Lung microvascular endothelial cell (primary cell): ENCODE results near the gene MT1M. TPM values are rescaled to one million over a fixed set of nuclear protein-coding genes. Genes with fewer than 3 reads are reported as not detected.
A peak's percentile ranks its signal among the peaks of the same experiment; 100 is the strongest.
"Not testable (repeated sequence)": the region's sequence is repeated elsewhere in the genome, so short reads cannot be mapped to it uniquely, and the experiment has no call there.

Experiments used
- DNase-seq, 2 donors: peaks; one replicate each; pipeline versions ENCODE4 v3.0.0 to v3.0.0-alpha.2; 2010; ENCODE audit warnings: low read depth in 2 of 2
- total RNA-seq: library from RNA; depleted of rRNA; stranded (reverse); fragments of >200 nt; gene quantifications from 2 replicates; pipeline ENCODE4 v1.2.1, GENCODE V29; 2014

Gene MT1M
- total RNA-seq, 1 donor from 2014 or later: 0.99 TPM

DNA sequence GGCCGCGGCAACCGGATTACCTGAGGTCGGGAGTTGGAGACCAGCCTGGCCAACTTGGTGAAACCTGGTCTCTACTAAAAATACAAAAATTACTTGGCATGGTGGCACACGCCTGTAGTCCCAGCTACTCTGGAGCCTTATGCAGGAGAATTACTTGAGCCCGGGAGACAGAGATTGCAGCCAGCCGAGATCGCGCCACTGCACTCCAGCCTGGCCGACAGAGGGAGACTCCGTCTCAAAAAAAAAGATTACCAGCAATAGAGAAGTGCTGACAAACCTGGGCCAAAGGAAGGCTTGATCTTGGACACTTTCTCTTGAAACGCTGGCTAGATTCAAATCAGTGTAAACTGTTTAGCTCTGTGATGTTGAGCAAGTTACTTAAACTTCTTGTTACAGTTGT is 41.5 kb downstream of the MT1M start:
- DNase-seq: peak; percentile 41 to 48

DNA sequence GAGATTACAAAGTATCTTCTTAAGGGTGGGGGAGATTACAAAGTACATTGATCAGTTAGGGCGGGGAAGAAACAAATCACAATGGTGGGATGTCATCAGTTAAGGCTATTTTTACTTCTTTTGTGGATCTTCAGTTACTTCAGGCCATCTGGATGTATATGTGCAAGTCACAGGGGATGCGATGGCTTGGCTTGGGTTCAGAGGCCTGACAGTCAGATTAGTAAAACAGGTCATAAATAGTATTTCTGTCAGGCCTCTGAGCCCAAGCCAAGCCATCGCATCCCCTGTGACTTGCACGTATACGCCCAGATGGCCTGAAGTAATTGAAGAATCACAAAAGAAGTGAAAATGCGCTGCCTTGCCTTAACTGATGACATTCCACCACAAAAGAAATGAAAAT is 42.1 kb downstream of the MT1M start:
- not testable (repeated sequence) for DNase-seq

DNA sequence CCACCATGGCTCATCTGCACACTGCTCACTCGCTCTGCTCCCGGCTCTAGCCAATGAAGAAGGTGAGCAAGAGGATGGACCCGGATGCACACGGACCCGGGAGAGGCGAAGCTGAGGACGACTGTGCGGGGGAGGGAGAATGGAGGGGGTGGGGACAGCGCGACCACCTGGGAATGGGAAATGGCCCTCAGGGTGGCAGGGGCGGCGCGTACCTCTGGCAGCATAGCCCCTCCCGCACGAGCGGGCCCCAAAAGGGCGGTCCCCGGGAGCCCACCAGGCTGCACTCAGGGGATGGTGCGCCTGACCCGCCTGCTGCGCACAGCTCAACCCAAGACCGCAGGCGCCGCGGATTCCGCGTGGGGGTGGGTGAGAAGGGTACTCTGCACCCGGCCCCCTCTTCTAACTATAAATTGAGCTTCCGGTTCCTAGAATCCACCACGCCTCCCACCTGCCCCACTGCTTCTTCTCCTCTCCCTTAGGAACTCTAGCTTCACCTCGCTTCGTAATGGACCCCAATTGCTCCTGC is 43.3 kb downstream of the MT1M start:
- DNase-seq: no peak

DNA sequence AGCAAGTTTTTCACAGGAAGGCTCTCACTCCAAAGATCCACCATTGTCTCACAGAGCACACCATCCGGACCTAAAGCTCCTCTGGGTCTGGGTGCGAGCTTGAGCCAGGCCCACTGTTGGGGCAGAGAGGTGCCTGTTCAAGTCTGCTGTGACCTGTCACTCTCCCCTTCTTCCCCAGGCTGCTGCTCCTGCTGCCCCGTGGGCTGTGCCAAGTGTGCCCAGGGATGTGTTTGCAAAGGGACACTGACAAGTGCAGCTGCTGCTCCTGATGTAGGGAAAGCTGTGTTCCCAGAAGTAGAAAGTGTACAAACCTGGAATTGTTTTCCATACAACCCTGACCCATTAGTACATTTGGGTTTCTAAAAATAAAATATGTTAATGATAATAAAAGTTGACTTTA is 45.0 kb downstream of the MT1M start:
- no peak for DNase-seq

DNA sequence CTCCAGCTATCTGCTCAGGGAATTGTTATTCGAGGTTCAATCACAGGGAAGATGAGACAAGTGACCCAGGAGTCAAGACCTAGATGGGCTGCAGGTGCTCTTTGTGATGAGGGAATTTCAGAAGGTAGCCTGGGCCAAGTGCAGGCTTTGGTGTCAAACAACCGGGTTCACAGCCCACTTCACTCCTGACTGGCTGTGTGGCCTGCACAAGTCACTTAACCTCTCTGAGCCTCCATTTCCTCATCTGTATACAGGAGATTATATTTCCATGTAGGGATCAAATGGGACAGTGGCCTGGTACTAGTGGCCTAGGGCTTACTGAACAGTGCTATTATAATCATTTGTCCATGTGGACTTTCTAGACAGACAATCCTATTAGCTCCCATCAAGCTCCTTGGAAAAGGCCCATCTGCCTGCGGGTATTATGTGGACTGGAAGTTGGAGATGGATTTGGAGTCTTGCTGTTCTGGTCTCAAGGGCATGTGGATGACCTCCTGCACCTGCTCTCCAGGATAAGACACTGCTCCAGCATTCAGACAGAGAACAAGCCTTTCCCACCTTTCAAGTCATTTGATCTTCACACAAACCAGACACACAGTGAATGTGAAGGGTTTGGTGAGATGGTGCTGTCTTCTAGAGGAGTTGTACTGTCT is 46.7 kb downstream of the MT1M start:
- DNase-seq: no peak

DNA sequence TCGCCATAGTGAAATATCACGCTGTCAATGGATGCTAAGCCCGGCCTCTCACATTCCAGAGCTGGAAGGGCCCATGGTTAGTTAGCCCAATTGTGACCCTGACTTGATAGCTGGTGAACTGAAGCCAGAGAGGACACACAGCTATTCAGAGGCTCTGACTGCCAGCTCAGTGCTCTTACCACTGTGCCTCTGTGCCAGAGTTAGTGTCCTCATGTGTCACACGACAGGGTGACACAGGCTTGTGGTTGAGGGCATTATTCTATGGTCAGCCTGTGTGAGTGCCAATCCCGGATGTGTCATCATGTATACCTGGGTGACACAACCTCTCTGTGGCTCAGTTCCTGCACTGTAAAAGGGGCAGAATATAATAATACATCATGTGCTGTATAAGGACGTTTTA is 47.4 kb downstream of the MT1M start:
- DNase-seq: no peak

DNA sequence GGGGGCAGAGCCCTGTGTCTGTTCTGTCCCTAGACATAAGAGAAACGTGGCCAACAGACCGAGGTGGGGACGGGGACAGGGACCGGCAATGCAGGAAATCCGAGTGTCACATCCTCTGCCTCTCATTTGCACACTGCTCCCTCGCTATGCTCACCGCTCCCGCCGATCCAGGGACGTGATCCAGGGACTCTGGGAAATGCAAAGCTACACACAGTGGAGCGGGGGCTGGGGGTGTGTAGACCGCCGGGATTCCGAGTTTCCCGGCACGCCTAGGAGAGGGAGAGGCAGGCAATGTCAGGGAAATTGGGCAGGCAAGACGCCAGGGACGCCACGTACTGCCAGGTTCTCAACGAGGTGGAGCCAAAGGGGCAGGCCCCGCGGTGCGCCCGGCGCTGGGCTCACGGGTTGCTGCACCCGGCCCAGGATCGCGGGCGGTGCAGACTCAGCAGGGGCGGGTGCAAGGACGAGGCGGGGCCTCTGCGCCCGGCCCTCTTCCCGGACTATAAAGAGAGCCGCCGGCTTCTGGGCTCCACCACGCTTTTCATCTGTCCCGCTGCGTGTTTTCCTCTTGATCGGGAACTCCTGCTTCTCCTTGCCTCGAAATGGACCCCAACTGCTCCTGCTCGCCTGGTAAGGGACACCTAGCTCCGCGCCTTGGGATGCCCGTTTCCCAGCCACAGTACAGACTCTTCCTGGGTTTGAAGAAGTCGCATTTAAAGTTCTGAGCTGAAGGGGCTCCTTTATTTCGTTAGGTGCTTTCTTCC is 49.7 kb downstream of the MT1M start, which contains the start of gene MT1X:
Gene MT1X, plus strand, starts transcription at position 532 of the 764 bp plus-strand sequence. Its CDS starts 71 bp downstream, at position 603.
- peak; percentile 84 to 90 for DNase-seq

DNA sequence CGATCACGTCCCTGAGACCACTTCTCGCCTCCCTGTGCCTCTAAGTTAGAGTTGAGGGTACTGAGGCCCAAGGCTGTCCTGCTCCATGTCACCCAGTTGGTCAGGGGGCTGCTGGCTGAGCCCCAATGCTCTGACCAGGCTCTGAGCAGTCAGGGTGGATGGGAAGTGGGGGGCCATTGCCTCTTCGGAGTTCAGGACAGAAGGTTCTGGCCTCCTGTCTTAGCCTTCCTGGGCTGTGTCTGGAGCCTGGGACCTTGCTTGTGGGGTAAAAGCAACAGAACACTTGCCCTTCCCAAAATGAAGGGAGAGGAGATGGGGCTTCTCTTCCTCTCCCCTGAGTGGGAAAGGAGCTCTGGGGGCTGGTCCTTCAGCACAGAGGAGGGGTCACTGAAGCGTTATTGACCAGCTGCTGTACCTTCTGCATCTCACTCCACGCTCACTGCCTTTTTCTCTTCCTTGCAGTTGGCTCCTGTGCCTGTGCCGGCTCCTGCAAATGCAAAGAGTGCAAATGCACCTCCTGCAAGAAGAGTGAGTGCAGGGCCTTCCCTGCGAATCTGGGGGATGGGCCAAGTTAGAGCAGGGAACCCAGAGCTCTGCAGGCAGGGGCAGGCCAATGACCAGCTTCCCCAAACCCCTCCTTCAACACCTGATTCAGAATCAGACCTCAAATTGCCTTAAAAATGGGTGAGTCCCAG is 50.4 kb downstream of the MT1M start:
- DNase-seq: no peak

Other genes starting within 250 kb of the MT1M start
- 219 and 401 TPM in 2 replicates for gene AMFR, start 207.1 kb upstream of the MT1M start, total RNA-seq
- 57.5 and 65.3 TPM in 2 replicates for gene NUDT21, start 181.3 kb upstream of the MT1M start, total RNA-seq
- gene OGFOD1, start 181.1 kb upstream of the MT1M start, total RNA-seq: 23.3 and 25.2 TPM in 2 replicates
- gene BBS2, start 112.6 kb upstream of the MT1M start, total RNA-seq: 29.0 and 37.7 TPM in 2 replicates
- gene MT4, start 67.6 kb upstream of the MT1M start, total RNA-seq: not detected in 2 replicates
- not detected in 2 replicates for gene MT3, start 43.1 kb upstream of the MT1M start, total RNA-seq
- gene MT2A, start 24.1 kb upstream of the MT1M start, total RNA-seq: 44.2 and 72.8 TPM in 2 replicates
- gene MT1E, start 6.9 kb upstream of the MT1M start, total RNA-seq: 30.2 and 176 TPM in 2 replicates
- gene MT1A, start 6.0 kb downstream of the MT1M start, total RNA-seq: 0.79 and 2.4 TPM in 2 replicates
- not detected in 2 replicates for gene MT1B, start 19.2 kb downstream of the MT1M start, total RNA-seq
- 0.20 and 1.3 TPM in 2 replicates for gene MT1F, start 25.3 kb downstream of the MT1M start, total RNA-seq
- not detected in 2 replicates for gene MT1G, start 35.4 kb downstream of the MT1M start, total RNA-seq
- gene MT1H, start 37.2 kb downstream of the MT1M start, total RNA-seq: not detected in 2 replicates
- gene MT1X, start 49.8 kb downstream of the MT1M start, total RNA-seq: 13.3 and 19.2 TPM in 2 replicates
- gene NUP93, start 97.5 kb downstream of the MT1M start, total RNA-seq: 50.2 and 58.6 TPM in 2 replicates
- gene SLC12A3, start 232.5 kb downstream of the MT1M start, total RNA-seq: not detected in 2 replicates